ENCODE results near the gene IQCE.
"Not testable (repeated sequence)": the region's sequence is repeated elsewhere in the genome, so short reads cannot be mapped to it uniquely, and the experiment has no call there.

The IQCE gene

DNA sequence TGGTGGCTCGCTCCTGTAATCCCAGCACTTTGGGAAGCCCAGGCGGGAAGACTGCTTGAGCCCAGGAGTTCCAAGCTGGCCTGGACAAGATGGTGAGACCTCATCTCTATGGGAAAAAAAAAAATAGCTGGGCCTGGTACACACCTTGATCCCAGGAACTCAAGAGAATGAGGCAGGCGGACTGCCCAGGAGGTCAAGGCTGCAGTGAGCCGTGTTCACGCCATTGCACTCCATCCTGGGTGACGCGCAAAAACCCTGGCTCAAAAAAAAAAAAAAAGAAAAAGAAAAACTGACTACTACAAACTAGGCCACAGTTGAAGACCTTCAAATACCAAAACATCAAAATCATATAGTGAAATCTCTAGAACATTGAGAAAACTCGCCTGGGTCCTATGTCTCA is 7.4 kb upstream of the IQCE start:
- DNase-seq (ENCODE audit: extremely low read depth in 1 of 2, low read depth in 1 of 2): no peak

- no peak for DNase-seq (ENCODE audit: extremely low read depth in 1 of 2, low read depth in 1 of 2)
Observed at GRCh38 chr7:2553108-2553507, 5.7 kb upstream of the IQCE start.

DNA sequence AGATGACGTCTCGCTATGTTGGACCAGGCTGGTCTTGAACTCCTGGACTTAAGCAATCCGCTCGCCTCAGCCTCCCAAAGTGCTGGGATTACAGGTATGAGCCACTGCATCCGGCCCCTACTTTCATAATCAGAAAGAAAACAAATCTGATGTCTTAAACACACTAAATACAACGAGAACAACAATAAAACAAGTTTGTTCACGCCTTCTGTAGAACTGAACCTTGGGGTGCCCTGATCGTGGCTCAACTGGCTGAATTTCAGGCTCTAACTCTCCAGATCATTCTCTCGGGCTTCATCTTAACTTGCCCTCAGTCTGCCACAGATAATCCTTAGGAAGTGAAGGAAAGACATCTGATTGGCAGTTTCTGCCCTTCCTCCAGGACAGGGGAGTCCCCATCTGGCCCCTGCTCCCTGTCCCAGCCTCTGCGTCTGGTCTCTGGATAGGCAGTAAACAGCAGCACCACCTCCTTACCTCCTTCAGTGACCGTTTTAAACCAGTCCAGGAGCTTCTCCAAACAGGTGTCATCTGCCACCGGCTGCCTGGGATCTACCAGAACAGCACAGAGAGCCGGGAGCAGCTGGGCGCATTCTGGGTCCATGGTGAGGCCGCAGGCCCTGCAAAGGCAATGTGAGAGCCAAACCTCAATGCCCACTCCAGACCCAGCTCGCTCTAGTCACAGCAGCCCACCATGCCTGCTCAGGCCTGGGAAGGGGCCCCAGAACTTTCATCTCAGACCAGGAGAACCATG is 4.8 kb upstream of the IQCE start:
- DNase-seq (ENCODE audit: extremely low read depth in 1 of 2, low read depth in 1 of 2): no peak

DNA sequence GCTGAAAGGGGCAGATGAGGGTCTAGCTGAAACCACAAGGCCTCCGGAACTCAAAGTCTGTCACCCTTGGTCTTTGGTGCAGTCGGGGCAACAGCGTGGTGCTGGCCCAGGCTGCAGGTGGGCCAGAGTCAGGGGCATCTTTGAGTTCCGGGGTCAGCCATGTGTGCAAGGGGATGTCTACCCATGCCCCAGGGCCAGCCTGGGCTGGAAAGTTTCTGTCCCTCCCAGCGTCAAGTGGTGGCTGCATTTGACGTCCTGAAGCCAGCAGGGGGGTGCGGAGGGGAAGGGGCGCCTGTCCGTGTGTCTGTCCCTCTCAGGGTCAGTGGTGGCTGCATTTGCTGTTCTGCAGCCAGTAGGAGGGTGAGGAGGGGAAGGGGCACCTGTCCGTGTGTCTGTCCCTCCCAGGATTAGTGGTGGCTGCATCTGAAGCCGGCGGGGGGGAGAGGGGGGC is 4.1 kb upstream of the IQCE start:
- DNase-seq (ENCODE audit: extremely low read depth in 1 of 2, low read depth in 1 of 2): no peak

DNA sequence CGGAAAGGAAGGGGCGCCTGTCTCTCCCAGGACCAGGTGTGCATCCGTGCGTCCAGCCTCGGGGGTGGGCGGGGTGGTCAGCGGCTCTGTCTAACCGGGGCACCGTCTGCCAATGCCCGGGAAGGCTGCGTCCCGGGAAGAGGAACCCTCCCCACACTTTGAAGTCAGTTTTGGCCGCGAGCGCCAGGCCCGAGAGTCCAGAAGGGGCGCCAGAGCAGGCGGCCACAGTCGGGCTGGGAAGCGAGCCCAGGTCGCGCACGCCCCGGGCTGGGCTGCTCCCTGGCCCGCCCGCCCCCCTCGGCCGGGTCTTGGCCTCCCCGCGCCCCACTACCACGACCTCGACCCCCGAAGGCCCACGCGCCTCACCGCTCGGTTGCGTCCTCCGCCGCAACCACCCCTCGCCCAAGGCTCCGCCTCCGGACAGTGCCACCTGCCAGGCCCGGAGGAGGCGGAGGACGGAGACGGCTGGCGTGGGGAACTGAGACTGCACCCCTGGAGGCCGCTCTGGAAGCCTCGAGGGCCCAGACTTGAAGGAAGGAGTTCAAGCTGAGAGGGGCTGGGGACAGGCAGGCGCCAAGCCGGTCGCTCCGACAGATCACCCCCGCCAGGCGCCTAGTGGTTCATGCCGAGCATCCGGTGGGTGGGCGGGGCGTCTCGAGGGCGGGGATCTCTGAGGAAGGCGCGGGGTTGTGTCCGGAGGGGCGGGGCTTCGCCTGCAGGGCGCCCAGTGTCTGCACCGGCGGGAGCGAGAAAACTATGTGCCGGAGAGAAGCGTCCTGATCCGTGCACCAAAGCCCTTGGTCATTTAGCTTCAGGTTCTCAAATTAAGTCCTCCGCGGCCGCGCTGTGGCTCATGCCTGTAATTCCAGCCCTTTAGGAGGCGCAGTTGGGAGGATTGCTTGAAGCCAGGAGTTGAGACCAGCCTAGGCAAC is 3.4 kb upstream of the IQCE start, which contains the start of gene BRAT1:
BRAT1 (minus strand) TSS at position 404 of the 932 bp plus-strand sequence. CDS start 1,093 bp downstream, outside the sequence.
- DNase-seq (ENCODE audit: extremely low read depth in 1 of 2, low read depth in 1 of 2): peak; percentile 84 to 94

DNA sequence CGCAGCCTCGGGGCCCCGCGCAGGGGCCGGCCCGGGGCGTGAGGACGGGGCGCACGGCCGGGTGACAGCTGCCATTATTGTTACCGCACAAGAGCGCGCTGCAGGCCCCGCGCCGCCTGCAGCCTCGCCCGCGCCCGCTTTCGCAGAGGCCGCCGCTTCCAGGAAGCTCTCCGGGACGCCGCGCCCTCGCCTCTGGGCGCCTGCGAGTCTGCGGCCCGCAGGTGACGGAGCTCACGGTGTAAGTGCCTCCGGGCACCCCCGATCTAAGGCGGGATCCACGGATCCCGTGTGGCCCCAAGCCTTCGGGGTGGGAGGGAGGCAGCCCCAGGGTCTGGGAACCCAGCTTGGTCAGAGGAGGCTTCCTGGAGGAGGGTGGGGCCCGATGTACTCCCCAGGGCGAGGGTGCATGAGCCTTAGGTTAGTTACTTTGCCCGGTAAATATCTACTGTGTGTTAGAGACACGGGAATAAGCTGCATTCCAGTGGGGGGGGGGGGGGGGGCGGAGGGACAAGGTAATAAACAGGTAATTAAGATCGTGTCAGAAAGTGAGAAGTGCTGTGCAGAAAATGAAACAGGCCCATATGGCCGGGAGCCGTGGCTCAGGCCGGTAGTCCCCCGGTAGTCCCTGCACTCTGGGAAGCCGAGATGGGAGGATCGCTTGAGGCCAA is 638 bp downstream of the IQCE start:
- DNase-seq (ENCODE audit: extremely low read depth in 1 of 2, low read depth in 1 of 2): no peak

DNA sequence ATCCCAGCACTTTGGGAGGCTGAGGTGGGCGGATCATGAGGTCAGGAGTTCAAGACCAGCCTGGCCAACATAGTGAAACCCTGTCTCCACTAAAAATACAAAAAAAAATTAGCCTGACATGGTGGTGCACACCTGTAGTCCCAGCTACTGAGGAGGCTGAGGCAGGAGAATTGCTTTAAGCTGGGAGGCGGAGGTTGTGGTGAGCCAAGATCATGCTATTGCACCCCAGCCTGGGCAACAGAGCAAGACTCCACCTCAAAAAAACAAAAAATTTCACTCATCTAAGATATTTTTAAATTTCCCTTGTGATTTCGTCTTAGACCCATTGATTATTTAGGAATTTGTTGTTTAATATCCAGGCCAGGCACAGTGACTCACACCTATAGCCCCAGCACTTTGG is 5.2 kb downstream of the IQCE start:
- not testable (repeated sequence) for DNase-seq (ENCODE audit: extremely low read depth in 1 of 2, low read depth in 1 of 2)

- no peak for DNase-seq (ENCODE audit: extremely low read depth in 1 of 2, low read depth in 1 of 2)
Observed at GRCh38 chr7:2564970-2565540, 6.3 kb downstream of the IQCE start.

DNA sequence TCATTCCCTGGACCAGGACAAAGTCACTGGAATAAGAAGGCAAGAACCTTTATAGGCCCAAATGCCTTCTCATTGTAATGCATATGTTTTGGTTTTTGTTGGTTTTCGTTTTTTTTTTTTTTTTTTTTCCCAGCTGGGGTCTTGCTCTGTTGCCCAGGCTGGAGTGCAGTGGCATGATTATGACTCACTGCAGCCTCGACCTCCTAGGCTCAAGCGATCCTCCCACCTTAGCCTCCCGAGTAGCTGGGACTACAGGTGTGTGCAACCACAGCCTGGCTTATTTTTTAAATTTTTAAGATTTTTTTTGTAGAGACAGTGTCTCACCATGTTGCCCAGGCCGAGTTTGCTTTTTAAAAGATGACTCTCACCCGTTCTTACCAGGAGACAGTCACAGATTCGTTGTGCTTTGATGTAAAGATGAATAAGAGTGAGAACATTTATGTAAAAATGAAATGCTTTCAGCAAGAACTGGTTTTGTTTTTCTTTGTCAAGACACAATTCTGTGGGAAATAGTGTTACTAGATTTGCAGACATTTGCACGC is 7.6 kb downstream of the IQCE start:
- DNase-seq (ENCODE audit: extremely low read depth in 1 of 2, low read depth in 1 of 2): no peak

DNA sequence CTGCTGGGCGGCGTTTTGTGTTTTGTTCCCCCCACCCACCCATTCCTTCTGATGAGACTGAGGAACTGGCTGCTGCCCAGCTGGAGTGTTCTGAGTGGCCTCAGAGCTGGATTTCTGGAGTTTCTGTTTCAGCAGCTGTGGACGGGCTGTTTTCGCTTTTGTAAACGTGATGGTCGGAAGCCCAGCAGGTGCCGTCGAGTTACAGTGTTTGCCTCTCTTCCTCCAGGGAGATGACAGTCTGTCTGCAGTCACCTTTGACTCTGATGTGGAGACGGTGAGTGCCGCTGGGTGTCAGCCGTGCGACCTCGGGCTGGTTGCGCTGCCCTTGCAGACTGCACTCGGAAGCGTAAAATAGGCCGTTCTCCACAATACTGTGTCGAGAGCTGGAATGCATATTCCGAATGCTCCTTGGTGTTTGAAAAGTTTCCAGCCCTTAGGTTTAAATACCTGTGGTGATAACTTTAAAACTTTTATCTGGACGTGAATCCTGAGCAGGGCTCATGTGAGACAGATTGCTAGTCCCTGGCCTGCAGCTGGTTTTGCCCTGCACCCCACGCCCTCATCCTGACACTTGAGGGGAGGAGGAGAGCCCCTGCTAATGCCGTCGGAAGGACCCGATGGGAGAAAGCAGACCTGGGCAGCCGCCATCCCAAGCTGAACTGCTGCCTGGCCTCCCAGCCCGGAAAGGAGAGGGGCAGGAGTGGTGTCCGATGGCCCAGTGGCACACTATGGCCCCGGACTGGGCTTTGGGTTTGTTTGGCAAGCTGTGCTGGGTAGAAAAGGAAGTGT is 8.3 kb downstream of the IQCE start:
- no peak for DNase-seq (ENCODE audit: extremely low read depth in 1 of 2, low read depth in 1 of 2)

DNA sequence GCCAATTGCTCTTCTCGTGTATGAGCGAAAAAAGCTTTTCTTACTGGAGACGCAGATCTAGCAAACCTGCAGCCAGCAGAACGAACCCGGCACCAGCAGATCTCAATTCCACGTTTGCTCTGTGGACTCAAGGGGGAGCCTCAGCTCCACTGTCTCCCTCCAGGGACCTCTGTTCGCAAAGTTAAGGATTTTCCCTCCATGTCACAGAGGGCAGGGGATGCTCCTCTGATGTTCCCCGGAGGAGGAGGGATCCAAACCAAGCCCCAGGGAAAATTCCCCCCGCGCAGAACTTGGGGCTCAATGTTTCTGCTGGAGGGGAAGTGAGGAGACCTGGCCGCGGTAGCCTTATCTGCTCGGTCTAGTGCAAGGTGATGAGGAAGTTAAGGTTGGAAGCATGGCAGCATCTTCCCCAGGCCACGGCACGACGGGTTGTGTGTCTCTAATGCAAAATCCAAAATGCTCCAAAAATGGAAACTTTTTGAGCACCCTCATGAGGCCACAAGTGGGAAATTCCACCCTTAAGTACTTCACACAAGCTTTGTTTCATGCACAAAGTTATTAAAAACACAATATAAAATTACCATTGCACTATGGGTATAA is 9.0 kb downstream of the IQCE start:
- no peak for DNase-seq (ENCODE audit: extremely low read depth in 1 of 2, low read depth in 1 of 2)

GRCh38 chr7:2568521-2569223 is 9.9 kb downstream of the IQCE start:
- no peak for DNase-seq (ENCODE audit: extremely low read depth in 1 of 2, low read depth in 1 of 2)

- DNase-seq (ENCODE audit: extremely low read depth in 1 of 2, low read depth in 1 of 2): no peak
Observed at GRCh38 chr7:2569421-2569820, 10.6 kb downstream of the IQCE start.

DNA sequence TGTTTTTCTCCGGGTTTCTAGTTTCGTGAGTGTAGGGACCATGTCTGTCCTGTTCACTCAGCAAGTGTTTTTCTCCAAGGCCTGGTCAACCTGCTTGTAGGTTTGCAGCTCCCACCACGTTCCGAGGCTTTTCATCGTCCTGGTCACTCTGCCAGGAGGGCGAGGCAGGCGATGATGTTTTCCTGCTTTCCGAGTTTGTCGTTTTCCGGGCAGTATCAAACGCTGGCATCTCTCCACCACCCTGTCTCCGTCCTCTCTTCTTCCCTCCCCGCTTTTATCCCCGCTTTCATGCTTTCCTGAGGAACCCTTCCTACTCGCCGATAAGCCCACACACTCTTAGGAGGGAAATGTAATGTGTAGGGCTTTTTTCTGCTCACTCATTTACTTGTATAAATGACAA is 11.2 kb downstream of the IQCE start:
- no peak for DNase-seq (ENCODE audit: extremely low read depth in 1 of 2, low read depth in 1 of 2)

GRCh38 chr7:2571409-2571808 is 12.6 kb downstream of the IQCE start:
- no peak for DNase-seq (ENCODE audit: extremely low read depth in 1 of 2, low read depth in 1 of 2)

DNA sequence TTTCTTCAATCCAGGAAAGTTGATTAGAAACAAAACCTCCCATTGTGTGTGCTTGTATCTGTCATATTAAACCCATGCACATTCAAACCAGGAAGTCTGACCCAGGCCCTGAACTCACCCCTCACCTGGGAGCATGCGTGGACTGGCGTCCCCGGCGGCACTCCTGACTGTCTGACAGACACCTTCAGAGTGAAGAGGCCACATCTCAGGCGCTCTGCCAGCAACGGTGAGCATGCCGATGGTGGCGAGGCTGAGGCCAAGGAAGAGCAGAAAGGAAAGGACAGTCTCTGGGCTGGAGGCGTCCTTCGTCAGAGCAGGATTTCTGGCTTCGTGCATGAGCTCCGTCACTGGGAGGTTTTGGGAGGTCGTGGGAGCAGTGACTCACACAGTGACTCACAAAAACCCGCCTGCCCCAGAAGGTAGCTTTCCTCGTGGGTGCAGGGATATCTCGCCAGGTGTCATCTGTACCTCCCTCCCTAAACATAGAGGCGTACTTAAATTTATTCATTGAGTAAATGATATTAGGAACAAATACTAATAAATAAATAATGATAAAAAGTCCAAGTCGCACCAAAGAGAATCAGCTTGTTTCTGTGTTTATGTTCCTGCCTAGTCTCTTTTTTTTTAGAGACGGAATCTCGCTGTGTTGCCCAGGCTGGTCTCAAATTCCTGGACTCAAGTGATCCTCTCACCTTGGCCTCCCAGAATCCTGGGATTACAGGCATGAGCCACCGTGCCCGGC is 13.5 kb downstream of the IQCE start:
- no peak for DNase-seq (ENCODE audit: extremely low read depth in 1 of 2, low read depth in 1 of 2)

GRCh38 chr7:2573761-2574160 is 15.0 kb downstream of the IQCE start:
- no peak for DNase-seq (ENCODE audit: extremely low read depth in 1 of 2, low read depth in 1 of 2)

GRCh38 chr7:2575046-2575732 is 16.4 kb downstream of the IQCE start:
- DNase-seq (ENCODE audit: extremely low read depth in 1 of 2, low read depth in 1 of 2): no peak
